Muscle of back (tissue), 11 donors: Measurements from ENCODE around the gene CDC34. TPM values are rescaled to one million over a fixed set of nuclear protein-coding genes. Genes with fewer than 3 reads are reported as not detected.
A peak's percentile ranks its signal among the peaks of the same experiment; 100 is the strongest.

Experiments used
- DNase-seq, 3 donors: peaks; one replicate each; pipeline versions ENCODE4 v3.0.0 to v3.0.0-alpha.2; 2013
- polyA plus RNA-seq, 10 donors: library from polyadenylated mRNA; unstranded; fragments of 120-200 nt; gene quantifications; one replicate each; pipeline ENCODE4 v1.2.1, GENCODE V29; 2013; ENCODE audit not compliant: insufficient read length in 10 of 10

Gene CDC34
- polyA plus RNA-seq, 10 donors: 51.3 to 83.8 (median 62.2) TPM

- DNase-seq: peak; percentile 92 to 96 (median 94)
These were observed 13.6 kb upstream of the CDC34 start for GRCh38 chr19:517721-518597.

GRCh38 chr19:518598-519231, 12.8 kb upstream of the CDC34 start:
- peak; percentile 21 to 83 (median 42) for DNase-seq

- no peak for DNase-seq
These were observed 12.1 kb upstream of the CDC34 start for GRCh38 chr19:519449-519865.

- no peak for DNase-seq
These were observed 8.8 kb upstream of the CDC34 start for GRCh38 chr19:522726-523125.

GRCh38 chr19:524062-524674, 7.4 kb upstream of the CDC34 start:
- DNase-seq: no peak

GRCh38 chr19:525029-525428, 6.5 kb upstream of the CDC34 start:
- DNase-seq: no peak

GRCh38 chr19:525857-526419, 5.6 kb upstream of the CDC34 start:
- no peak for DNase-seq

- no peak for DNase-seq
These were observed 1.2 kb upstream of the CDC34 start for GRCh38 chr19:530134-531008.

GRCh38 chr19:531009-531752, 379 bp upstream of the CDC34 start:
- peak; percentile 88 to 95 (median 93) for DNase-seq

GRCh38 chr19:532561-533363, 1.2 kb downstream of the CDC34 start:
- peak; percentile 54 to 89 (median 74) for DNase-seq

- no peak for DNase-seq
These were observed 2.0 kb downstream of the CDC34 start for GRCh38 chr19:533364-534058.

- DNase-seq: no peak
These were observed 2.5 kb downstream of the CDC34 start for GRCh38 chr19:534088-534487.

GRCh38 chr19:535017-535835, 3.7 kb downstream of the CDC34 start:
- no peak for DNase-seq

- no peak for DNase-seq
These were observed 4.7 kb downstream of the CDC34 start for GRCh38 chr19:536031-536880.

- peak in 1 of 3 donors; percentile 0 for DNase-seq
These were observed 5.4 kb downstream of the CDC34 start for GRCh38 chr19:536881-537404.

GRCh38 chr19:538641-539428, 7.3 kb downstream of the CDC34 start:
- DNase-seq: peak in 1 of 3 donors; percentile 0
